Parathyroid adenoma (tissue), 2 donors: ENCODE measurements around the gene RGS16.
A peak's percentile ranks its signal among the peaks of the same experiment; 100 is the strongest.

Experiments
- H2AFZ ChIP-seq: fragments of 300-600 bp; sonication (generic); one replicate; pipeline ENCODE4 v1.7.0; 2017; ENCODE audit warnings: antibody characterized with exemption, mild to moderate bottlenecking
- H3K27ac ChIP-seq: fragments of 300-600 bp; sonication (generic); one replicate; pipeline ENCODE4 v1.7.0; 2017
- H3K27me3 ChIP-seq: fragments of 300-600 bp; sonication (generic); one replicate; pipeline ENCODE4 v1.7.0; 2017; ENCODE audit warnings: low read length; ENCODE audit not compliant: control insufficient read depth, insufficient read depth
- H3K36me3 ChIP-seq: fragments of 300-600 bp; sonication (generic); one replicate; pipeline ENCODE4 v1.7.0; 2017; ENCODE audit warnings: low read length; ENCODE audit not compliant: control insufficient read depth, insufficient read depth
- H3K4me1 ChIP-seq: fragments of 300-600 bp; sonication (generic); one replicate; pipeline ENCODE4 v1.7.0; 2017; ENCODE audit warnings: control low read depth
- H3K4me2 ChIP-seq: fragments of 300-600 bp; sonication (generic); one replicate; pipeline ENCODE4 v1.7.0; 2017; ENCODE audit warnings: low read length
- H3K4me3 ChIP-seq: fragments of 300-600 bp; sonication (generic); one replicate; pipeline ENCODE4 v1.7.0; 2017; ENCODE audit warnings: low read depth, low read length
- H3K79me2 ChIP-seq: fragments of 300-600 bp; sonication (generic); one replicate; pipeline ENCODE4 v1.7.0; 2017; ENCODE audit warnings: control low read depth
- H3K9ac ChIP-seq: fragments of 300-600 bp; sonication (generic); one replicate; pipeline ENCODE4 v1.7.0; 2017; ENCODE audit warnings: mild to moderate bottlenecking
- H3K9me3 ChIP-seq: fragments of 300-600 bp; sonication (generic); one replicate; pipeline ENCODE4 v1.7.0; 2017; ENCODE audit warnings: low read length; ENCODE audit not compliant: control insufficient read depth
- CTCF ChIP-seq: fragments of 300-600 bp; sonication (generic); IDR thresholded peaks from one replicate; pipeline ENCODE4 v1.7.0; 2017; ENCODE audit warnings: antibody characterized with exemption, mild to moderate bottlenecking
- donor health status: primary hyperparathyroidism.

RGS16 gene

DNA sequence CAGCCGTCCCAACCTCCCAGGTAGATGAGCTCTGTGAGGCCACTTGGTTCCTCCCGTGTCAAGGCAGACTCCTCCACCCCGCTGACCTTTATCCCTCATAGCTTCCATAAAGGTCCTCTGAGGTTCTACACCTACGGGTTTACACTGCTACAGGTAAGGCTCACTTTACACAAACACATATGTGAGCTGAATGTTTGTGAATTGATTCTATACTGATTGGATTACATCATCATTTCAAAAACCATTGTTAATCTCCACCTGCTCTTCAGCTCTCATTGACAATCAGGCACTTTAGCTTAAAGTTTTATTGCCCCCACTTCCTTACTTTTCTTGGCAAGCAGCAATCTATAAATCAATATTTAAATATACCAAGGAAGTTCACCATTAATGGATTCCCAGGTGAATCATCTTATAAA is 12.8 kb upstream of the RGS16 start:
- Histone ChIP-seq H3K4me3 (no peak overlapping the region), H3K9me3 (no peaks in the 10 kb centered on the region), H3K4me2 (no peak overlapping the region), H2AFZ (no peak overlapping the region), H3K9ac (no peak overlapping the region), H3K79me2 (no peaks in the 10 kb centered on the region), H3K27me3 (no peaks in the 10 kb centered on the region), H3K36me3 (no peaks in the 10 kb centered on the region), H3K4me1 (no peaks in the 10 kb centered on the region), H3K27ac (no peak overlapping the region)
- TF ChIP-seq CTCF, result no peak

DNA sequence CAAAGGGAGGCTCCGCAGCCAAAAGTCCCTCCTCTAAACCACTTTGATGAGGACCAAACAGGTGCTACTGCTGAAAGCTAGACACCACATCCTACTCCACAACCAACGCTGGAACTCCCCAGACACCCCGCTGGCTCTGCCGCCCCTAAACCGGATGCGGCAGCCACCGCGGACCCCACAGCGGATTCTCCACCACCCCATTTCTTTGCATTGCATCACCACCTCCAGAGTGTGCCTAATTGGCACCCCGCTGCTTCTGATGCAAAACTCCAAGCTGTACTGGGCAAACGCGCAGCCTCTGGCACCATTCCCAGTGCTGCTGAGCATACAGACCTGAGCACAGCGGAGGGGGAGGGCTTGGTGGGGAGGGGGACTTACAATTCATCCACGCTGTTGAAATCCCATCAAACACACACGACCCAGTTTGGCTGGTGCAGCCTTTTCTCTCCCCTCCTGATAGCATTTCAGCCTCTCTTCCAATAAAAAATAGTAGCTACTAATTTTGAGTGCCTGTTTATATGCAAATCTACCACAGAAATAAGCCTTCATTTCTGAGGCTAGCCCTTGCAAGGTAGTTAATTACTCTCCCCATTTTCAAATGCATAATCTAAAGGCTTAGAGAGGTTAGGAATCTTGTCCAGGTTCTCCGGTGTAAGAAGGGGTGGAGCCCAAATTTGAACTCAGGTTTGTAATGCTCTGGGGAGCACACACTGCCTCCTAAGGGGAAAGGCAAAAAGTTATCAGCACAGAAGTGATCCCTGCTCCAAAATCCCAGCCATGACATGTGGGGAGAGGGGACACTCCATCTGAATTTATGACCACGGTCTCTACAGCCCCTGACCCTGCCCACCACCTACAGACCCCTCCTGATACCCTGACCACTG is 12.2 kb upstream of the RGS16 start:
- Histone ChIP-seq H2AFZ (no peak overlapping the region), H3K27me3 (no peaks in the 10 kb centered on the region), H3K79me2 (no peaks in the 10 kb centered on the region), H3K4me1 (no peaks in the 10 kb centered on the region), H3K36me3 (no peaks in the 10 kb centered on the region), H3K27ac (no peak overlapping the region), H3K4me3 (no peak overlapping the region), H3K9me3 (no peaks in the 10 kb centered on the region), H3K9ac (no peak overlapping the region), H3K4me2 (no peak overlapping the region)
- TF ChIP-seq CTCF, result no peak

DNA sequence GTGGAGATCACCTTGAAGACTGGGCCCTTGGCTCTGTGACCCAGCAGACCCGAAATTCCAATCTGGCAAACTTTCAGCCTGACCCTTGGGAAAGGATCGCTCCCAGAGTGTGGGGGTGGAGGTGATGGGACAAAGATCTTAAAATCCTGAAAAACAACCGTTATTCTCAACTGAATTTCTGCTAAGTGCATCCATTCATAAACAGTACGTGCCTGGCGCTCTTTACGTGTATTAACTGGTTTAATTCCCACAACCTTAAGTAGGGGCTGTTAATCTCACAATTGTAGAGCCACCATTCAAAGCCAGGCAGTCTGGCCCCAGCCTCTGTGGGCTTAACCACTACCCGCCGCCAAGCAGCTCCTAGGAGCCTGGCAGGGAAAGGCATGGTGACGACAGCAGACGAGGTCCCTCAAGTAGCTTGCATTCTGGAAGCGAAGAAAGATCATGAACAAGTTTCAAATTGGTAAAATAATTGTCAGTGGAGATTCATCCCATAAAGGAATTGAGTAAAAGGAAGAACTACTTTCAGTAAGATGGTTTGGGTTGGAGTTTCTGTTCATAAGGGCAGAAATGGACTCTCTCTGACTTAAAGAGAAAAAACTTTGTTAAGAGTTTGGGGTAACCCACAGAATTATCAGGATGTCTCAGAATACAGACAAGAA is 11.4 kb upstream of the RGS16 start:
- no peak for TF ChIP-seq CTCF
- peak overlapping the region; percentile 80 for H3K27ac ChIP-seq
- H3K4me1 ChIP-seq, result no peaks in the 10 kb centered on the region

DNA sequence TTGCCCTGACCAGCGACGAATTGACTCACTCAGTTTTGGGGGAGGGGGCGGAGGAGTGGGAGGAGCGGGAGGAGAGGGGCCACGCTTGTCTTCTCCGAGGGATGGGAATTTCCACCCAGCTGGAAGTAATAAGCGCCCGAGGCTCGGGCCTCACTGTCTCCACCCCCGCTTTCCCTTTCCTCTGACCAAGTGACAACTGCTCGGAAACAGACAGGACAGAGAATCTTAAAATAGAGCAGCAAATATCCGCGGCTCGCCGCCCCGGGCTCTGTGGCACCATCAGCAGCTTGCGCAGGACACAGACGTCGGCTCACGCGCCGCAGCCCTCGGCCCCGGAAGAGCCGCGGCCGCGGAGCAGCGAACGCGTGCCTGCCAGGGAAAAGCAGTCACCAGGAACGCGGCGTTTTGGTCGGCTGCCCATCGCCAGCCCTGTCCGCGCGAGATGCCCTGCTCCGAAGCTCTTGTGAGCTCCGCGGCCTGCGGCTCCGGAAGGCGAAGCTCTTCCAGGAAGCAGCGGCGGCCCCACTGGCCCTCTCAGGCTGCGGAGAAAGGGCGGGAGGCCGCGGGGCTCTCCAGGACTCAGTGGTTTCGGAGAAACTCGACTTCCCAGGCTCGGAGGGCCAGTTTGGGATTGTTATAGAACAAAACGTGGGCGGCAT is 10.7 kb upstream of the RGS16 start:
- peak overlapping the region; percentile 63 for H3K4me2 ChIP-seq
- H3K27me3 ChIP-seq, result no peaks in the 10 kb centered on the region
- H3K4me1 ChIP-seq, result no peaks in the 10 kb centered on the region
- H3K4me3 ChIP-seq, result peak overlapping the region; percentile 54
- H3K9me3 ChIP-seq, result no peaks in the 10 kb centered on the region
- no peak overlapping the region for H3K9ac ChIP-seq
- H2AFZ ChIP-seq, result peak overlapping the region; percentile 76
- H3K79me2 ChIP-seq, result no peaks in the 10 kb centered on the region
- no peaks in the 10 kb centered on the region for H3K36me3 ChIP-seq
- H3K27ac ChIP-seq, result peak overlapping the region; percentile 80
- no peak for TF ChIP-seq CTCF

More for the DNA sequence above, 11.4 kb upstream of the RGS16 start:
- Histone ChIP-seq H3K9ac (no peak overlapping the region), H3K9me3 (no peaks in the 10 kb centered on the region), H3K4me2 (peak overlapping the region; percentile 63), H3K79me2 (no peaks in the 10 kb centered on the region), H3K36me3 (no peaks in the 10 kb centered on the region), H3K27me3 (no peaks in the 10 kb centered on the region), H2AFZ (peak overlapping the region; percentile 76), H3K4me3 (peak overlapping the region; percentile 54)
